GM18907 (cell line): ENCODE measurements around the gene POMT2.
"Not testable (repeated sequence)": the region's sequence is repeated elsewhere in the genome, so short reads cannot be mapped to it uniquely, and the experiment has no call there.

Experiments
- ATAC-seq: cut with Tn5 transposase; IDR thresholded peaks from one replicate; pipeline ENCODE4 v1.9.1; 2021; ENCODE audit warnings: mild to moderate bottlenecking, moderate library complexity; ENCODE audit not compliant: unreplicated experiment

Gene POMT2

GRCh38 chr14:77320238-77320935 is at the start of gene POMT2:
TSS of gene POMT2 (minus strand) at chr14:77320883. CDS start at chr14:77320681, 202 bp downstream.
- peak; percentile 77 for ATAC-seq

- ATAC-seq: no peak
Observed at GRCh38 chr14:77369285-77369684, 48.6 kb upstream of the POMT2 start.

GRCh38 chr14:77364146-77364545 is 43.5 kb upstream of the POMT2 start:
- peak; percentile 75 for ATAC-seq

- no peak for ATAC-seq
Observed at GRCh38 chr14:77359626-77360025, 38.9 kb upstream of the POMT2 start.

- no peak for ATAC-seq
Observed at GRCh38 chr14:77356899-77357298, 36.2 kb upstream of the POMT2 start.

- no peak for ATAC-seq
Observed at GRCh38 chr14:77355811-77356210, 35.1 kb upstream of the POMT2 start.

GRCh38 chr14:77353469-77354141 is 32.9 kb upstream of the POMT2 start:
- ATAC-seq: no peak

- ATAC-seq: no peak
Observed at GRCh38 chr14:77347751-77348150, 27.1 kb upstream of the POMT2 start.

- ATAC-seq: no peak
Observed at GRCh38 chr14:77346495-77346894, 25.8 kb upstream of the POMT2 start.

GRCh38 chr14:77344377-77344996 is 23.8 kb upstream of the POMT2 start:
- ATAC-seq: no peak

- no peak for ATAC-seq
Observed at GRCh38 chr14:77343662-77344061, 23.0 kb upstream of the POMT2 start.

- ATAC-seq: no peak
Observed at GRCh38 chr14:77342726-77343397, 22.2 kb upstream of the POMT2 start.

- ATAC-seq: no peak
Observed at GRCh38 chr14:77340389-77340788, 19.7 kb upstream of the POMT2 start.

- no peak for ATAC-seq
Observed at GRCh38 chr14:77339407-77339806, 18.7 kb upstream of the POMT2 start.

GRCh38 chr14:77338302-77338701 is 17.6 kb upstream of the POMT2 start:
- no peak for ATAC-seq

- ATAC-seq: no peak
Observed at GRCh38 chr14:77337880-77338279, 17.2 kb upstream of the POMT2 start.

GRCh38 chr14:77337255-77337654 is 16.6 kb upstream of the POMT2 start:
- not testable (repeated sequence) for ATAC-seq

- no peak for ATAC-seq
Observed at GRCh38 chr14:77335576-77335975, 14.9 kb upstream of the POMT2 start.

GRCh38 chr14:77329872-77330271 is 9.2 kb upstream of the POMT2 start:
- ATAC-seq: no peak

- no peak for ATAC-seq
Observed at GRCh38 chr14:77327111-77327510, 6.4 kb upstream of the POMT2 start.

- ATAC-seq: no peak
Observed at GRCh38 chr14:77325746-77326094, 5.0 kb upstream of the POMT2 start.
